Effector memory CD8-positive, alpha-beta T cell (primary cell): ENCODE data around the gene RSPH10B2.
"Not testable (repeated sequence)": the region's sequence is repeated elsewhere in the genome, so short reads cannot be mapped to it uniquely, and the experiment has no call there.

ENCODE experiments used
- ATAC-seq: fragments of 150-1000 bp; cut with Tn5 transposase; replicated peaks from 2 replicates; pipeline ENCODE4 v1.10.0; 2021; ENCODE audit warnings: mild to moderate bottlenecking, moderate library complexity
- DNase-seq, 3 experiments: peaks; one replicate each; pipeline ENCODE4 v3.0.0; 2021
- H3K27ac Mint-ChIP-seq, 2 donors: one replicate each; pipeline ENCODE4 v1.8.0; 2022; ENCODE audit warnings: mild to moderate bottlenecking in 2 of 2, mixed read lengths in 2 of 2, moderate library complexity in 2 of 2
- H3K27me3 Mint-ChIP-seq, 2 donors: one replicate each; pipeline ENCODE4 v1.8.0; 2022; ENCODE audit warnings: mixed read lengths in 2 of 2
- H3K36me3 Mint-ChIP-seq: one replicate; pipeline ENCODE4 v1.8.0; 2022; ENCODE audit warnings: mild to moderate bottlenecking, moderate library complexity, mixed read lengths; ENCODE audit not compliant: insufficient read depth
- H3K4me1 Mint-ChIP-seq, 2 donors: one replicate each; pipeline ENCODE4 v1.8.0; 2022; ENCODE audit warnings: low read depth in 2 of 2, mixed read lengths in 2 of 2
- H3K4me3 Mint-ChIP-seq, 2 donors: one replicate each; pipeline ENCODE4 v1.8.0; 2022; ENCODE audit warnings: mild to moderate bottlenecking in 2 of 2, mixed read lengths in 2 of 2, moderate library complexity in 2 of 2
- H3K9me3 Mint-ChIP-seq, 2 donors: one replicate each; pipeline ENCODE4 v1.8.0; 2022; ENCODE audit warnings: mixed read lengths in 2 of 2

RSPH10B2 gene

GRCh38 chr7:6729492-6730342 is 24.2 kb upstream of the RSPH10B2 start:
- Mint-ChIP-seq H3K4me3 (peak overlapping the region; percentile 87 to 88), H3K27ac (peak overlapping the region; percentile 87 to 90), H3K9me3 (no peaks in the 10 kb centered on the region), H3K27me3 (no peaks in the 10 kb centered on the region), H3K36me3 (peaks cover 26% of the 10 kb centered on the region), H3K4me1 (peaks cover 17 to 19% of the 10 kb centered on the region in 2 donors)
- DNase-seq, result peak; percentile 62 to 65 (median 64)
- ATAC-seq, result peak; percentile 95

GRCh38 chr7:6730343-6730633 is 23.6 kb upstream of the RSPH10B2 start:
- Mint-ChIP-seq H3K27me3 (no peaks in the 10 kb centered on the region), H3K36me3 (peaks cover 32% of the 10 kb centered on the region), H3K4me1 (peaks cover 17 to 19% of the 10 kb centered on the region in 2 donors), H3K4me3 (peak overlapping the region; percentile 87 to 88), H3K27ac (peak overlapping the region; percentile 87 to 90), H3K9me3 (no peaks in the 10 kb centered on the region)
- DNase-seq (no peak), ATAC-seq (no peak)

DNA sequence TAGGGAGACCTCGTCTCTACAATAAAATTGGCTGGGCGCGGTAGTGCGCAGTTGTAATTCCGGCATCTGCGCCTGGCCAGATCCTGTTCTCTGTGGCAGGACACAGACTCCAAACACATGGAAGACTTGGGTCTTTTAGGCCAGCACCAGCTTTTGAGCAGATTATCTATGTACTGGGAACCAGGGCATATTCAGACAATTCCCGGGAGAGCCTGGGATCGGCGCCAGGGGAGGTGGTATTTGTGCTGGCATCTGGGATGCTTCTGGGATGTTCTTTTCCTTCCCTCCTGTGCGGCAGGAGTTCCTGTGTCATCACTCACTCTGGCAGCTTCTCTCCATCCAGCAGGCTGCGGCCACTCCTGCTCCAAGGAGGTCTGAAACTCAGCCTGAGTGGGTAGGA is 15.5 kb upstream of the RSPH10B2 start:
- not testable (repeated sequence) for DNase-seq, H3K27ac Mint-ChIP-seq, H3K27me3 Mint-ChIP-seq, H3K4me3 Mint-ChIP-seq, ATAC-seq, H3K4me1 Mint-ChIP-seq, H3K9me3 Mint-ChIP-seq
- H3K36me3 Mint-ChIP-seq, result peaks cover 76% of the 10 kb centered on the region

- not testable (repeated sequence) for ATAC-seq, H3K4me3 Mint-ChIP-seq, H3K9me3 Mint-ChIP-seq, H3K4me1 Mint-ChIP-seq, H3K27me3 Mint-ChIP-seq, H3K27ac Mint-ChIP-seq, DNase-seq
- H3K36me3 Mint-ChIP-seq, result peaks cover 47% of the 10 kb centered on the region
Measured at GRCh38 chr7:6744410-6745100, 9.3 kb upstream of the RSPH10B2 start.

- not testable (repeated sequence) for ATAC-seq, H3K27me3 Mint-ChIP-seq, DNase-seq, H3K27ac Mint-ChIP-seq, H3K4me1 Mint-ChIP-seq, H3K4me3 Mint-ChIP-seq, H3K9me3 Mint-ChIP-seq
- peaks cover 31% of the 10 kb centered on the region for H3K36me3 Mint-ChIP-seq
Measured at GRCh38 chr7:6749335-6749734, 4.6 kb upstream of the RSPH10B2 start.

DNA sequence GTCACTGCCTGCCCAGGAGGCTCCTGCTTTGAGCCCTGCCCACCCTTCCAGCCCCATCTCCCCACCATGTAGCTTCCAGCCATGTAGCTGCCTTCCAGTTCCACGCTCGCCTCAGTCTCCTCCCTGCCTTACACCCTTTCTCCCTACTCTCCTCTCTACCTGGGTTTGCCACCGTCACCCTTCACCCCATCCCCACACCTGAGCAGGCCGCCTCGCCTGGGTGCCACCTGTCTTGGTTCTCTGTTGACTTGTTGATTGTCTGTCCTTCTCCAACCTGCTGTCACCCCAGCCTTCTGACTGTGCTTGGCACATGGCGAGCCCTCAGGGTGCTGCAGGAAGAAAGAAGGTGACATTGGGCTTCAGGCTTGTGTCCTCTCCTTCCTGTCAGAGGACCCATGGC is 3.7 kb upstream of the RSPH10B2 start:
- H3K4me1 Mint-ChIP-seq, H3K27me3 Mint-ChIP-seq, ATAC-seq, H3K9me3 Mint-ChIP-seq, DNase-seq, H3K4me3 Mint-ChIP-seq, H3K27ac Mint-ChIP-seq: not testable (repeated sequence)
- peaks cover 25% of the 10 kb centered on the region for H3K36me3 Mint-ChIP-seq

DNA sequence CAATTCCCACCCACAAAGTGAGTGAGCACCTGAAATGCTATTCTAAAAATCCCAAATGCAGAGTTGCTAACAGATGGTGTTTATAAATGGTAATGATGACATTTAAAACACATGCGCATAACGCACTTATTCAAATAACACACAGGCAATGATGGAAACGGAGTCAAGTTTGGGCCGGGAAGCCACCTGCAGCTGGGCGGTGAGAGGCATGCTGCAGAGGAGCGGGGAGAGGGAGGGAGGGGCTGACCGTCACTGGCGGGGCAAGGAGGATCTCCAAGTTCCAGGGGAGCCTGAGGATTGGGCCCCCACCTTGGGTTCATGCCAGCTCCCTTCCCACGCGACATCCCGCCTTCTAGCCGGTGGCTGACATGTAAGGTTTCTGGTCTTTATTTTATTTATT is 7.3 kb downstream of the RSPH10B2 start:
- DNase-seq, ATAC-seq, H3K27ac Mint-ChIP-seq, H3K4me1 Mint-ChIP-seq, H3K36me3 Mint-ChIP-seq, H3K9me3 Mint-ChIP-seq, H3K27me3 Mint-ChIP-seq, H3K4me3 Mint-ChIP-seq: not testable (repeated sequence)

- not testable (repeated sequence) for H3K4me3 Mint-ChIP-seq, H3K27ac Mint-ChIP-seq, H3K36me3 Mint-ChIP-seq, DNase-seq, H3K9me3 Mint-ChIP-seq, H3K4me1 Mint-ChIP-seq, ATAC-seq, H3K27me3 Mint-ChIP-seq
Measured at GRCh38 chr7:6781581-6781980, 27.7 kb downstream of the RSPH10B2 start.

- H3K4me1 Mint-ChIP-seq, H3K9me3 Mint-ChIP-seq, H3K27me3 Mint-ChIP-seq, H3K27ac Mint-ChIP-seq, H3K4me3 Mint-ChIP-seq, H3K36me3 Mint-ChIP-seq, DNase-seq: not testable (repeated sequence)
- peak; percentile 93 for ATAC-seq
Measured at GRCh38 chr7:6789353-6789752, 35.5 kb downstream of the RSPH10B2 start.

DNA sequence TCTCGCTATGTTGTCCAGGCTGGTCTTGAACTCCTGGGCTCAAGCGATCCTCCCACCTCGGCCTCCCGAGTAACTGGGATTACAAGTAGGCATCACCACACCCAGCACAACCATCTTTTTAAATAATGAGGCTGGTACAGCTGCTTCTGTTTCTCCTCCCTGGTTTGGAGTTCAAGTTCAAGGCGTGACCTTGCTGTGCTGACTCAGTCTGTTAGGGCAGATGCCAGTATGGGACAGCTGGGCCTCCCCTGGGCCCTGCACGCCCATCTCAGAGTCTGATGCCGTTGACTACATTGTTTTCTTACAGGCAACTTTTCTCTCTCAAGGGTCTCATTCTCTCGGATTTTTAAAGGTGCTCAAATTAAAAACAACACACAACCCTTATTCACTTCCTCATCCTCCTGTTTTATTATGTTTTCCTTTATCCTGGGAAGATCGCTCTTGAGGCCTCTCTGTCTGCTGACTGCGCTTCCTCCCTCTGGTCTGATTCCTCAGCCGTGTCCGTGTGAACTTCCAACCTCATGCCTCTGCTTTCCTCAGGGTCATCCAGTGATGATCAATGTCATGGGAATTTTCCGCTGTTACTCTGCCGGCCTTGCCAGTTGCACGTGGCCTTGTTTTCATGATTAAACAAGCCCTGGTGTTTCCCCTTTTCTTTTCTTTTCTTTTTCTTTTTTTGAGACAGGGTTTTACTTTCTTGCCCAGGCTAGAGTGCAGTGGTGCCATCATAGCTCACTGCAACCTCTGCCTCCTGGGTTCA is 38.4 kb downstream of the RSPH10B2 start:
- H3K4me1 Mint-ChIP-seq, H3K27ac Mint-ChIP-seq, H3K27me3 Mint-ChIP-seq, H3K9me3 Mint-ChIP-seq, H3K4me3 Mint-ChIP-seq, DNase-seq, ATAC-seq: not testable (repeated sequence)
- H3K36me3 Mint-ChIP-seq, result peaks cover 11% of the 10 kb centered on the region

GRCh38 chr7:6794276-6794675 is 40.4 kb downstream of the RSPH10B2 start:
- not testable (repeated sequence) for H3K27me3 Mint-ChIP-seq, ATAC-seq, H3K27ac Mint-ChIP-seq, H3K9me3 Mint-ChIP-seq, DNase-seq, H3K4me1 Mint-ChIP-seq, H3K4me3 Mint-ChIP-seq
- H3K36me3 Mint-ChIP-seq, result peaks cover 15% of the 10 kb centered on the region

GRCh38 chr7:6797218-6797617 is 43.3 kb downstream of the RSPH10B2 start:
- DNase-seq, H3K27ac Mint-ChIP-seq, ATAC-seq, H3K27me3 Mint-ChIP-seq, H3K9me3 Mint-ChIP-seq, H3K4me3 Mint-ChIP-seq, H3K4me1 Mint-ChIP-seq: not testable (repeated sequence)
- peaks cover 18% of the 10 kb centered on the region for H3K36me3 Mint-ChIP-seq

- peaks cover 15% of the 10 kb centered on the region for H3K36me3 Mint-ChIP-seq
Measured at GRCh38 chr7:6798047-6798446, 44.1 kb downstream of the RSPH10B2 start.

More at GRCh38 chr7:6798047-6798446, 44.1 kb downstream of the RSPH10B2 start:
- H3K4me1 Mint-ChIP-seq, H3K27ac Mint-ChIP-seq, H3K9me3 Mint-ChIP-seq, ATAC-seq, H3K4me3 Mint-ChIP-seq, H3K27me3 Mint-ChIP-seq, DNase-seq: not testable (repeated sequence)
